PC-9 (cell line): ENCODE measurements around the gene PDCD4. TPM values are rescaled to one million over a fixed set of nuclear protein-coding genes. Genes with fewer than 3 reads are reported as not detected.
A peak's percentile ranks its signal among the peaks of the same experiment; 100 is the strongest.

Experiments used
- BruUV-seq: library from RNA; stranded (reverse); fragments of 400-500 nt; replicated peaks from 2 replicates; lab custom pipeline; 2021; lab: Mats Ljungman, UMichigan
- CTCF ChIA-PET: fragments of 300-600 bp; sonication (Branson Sonifier 250); formaldehyde crosslinking; loops from one replicate; lab custom pipeline; 2022; ENCODE audit warnings: antibody characterized with exemption; lab: Charles Lee
- POLR2A ChIA-PET: fragments of 300-600 bp; sonication (Branson Sonifier 250); formaldehyde crosslinking; loops from one replicate; lab custom pipeline; 2022; ENCODE audit warnings: antibody characterized with exemption; ENCODE audit not compliant: unreplicated experiment; lab: Charles Lee
- DNase-seq, 2 experiments: peaks; one replicate each; pipeline versions ENCODE4 v3.0.0 to v3.0.0-alpha.2; 2015 to 2022; ENCODE audit warnings: mixed read lengths in 1 of 2
- H2AFZ ChIP-seq: fragments of 200-600 bp; sonication (generic); 2 replicates; pipeline ENCODE4 v1.8.1; 2017; ENCODE audit warnings: antibody characterized with exemption
- H3F3A ChIP-seq: fragments of 200-600 bp; sonication (generic); 2 replicates; pipeline ENCODE4 v1.8.1; 2017; ENCODE audit warnings: antibody characterized with exemption, mild to moderate bottlenecking, low read depth; ENCODE audit not compliant: insufficient read depth
- H3K27ac ChIP-seq: fragments of 200-600 bp; sonication (generic); 2 replicates; pipeline ENCODE4 v1.6.1; 2016; ENCODE audit warnings: mixed run types
- H3K27me3 ChIP-seq: fragments of 200-600 bp; sonication (generic); 2 replicates; pipeline ENCODE4 v1.6.1; 2016; ENCODE audit warnings: low read depth, mixed run types; ENCODE audit not compliant: insufficient read depth
- H3K36me3 ChIP-seq: fragments of 200-600 bp; sonication (generic); 2 replicates; pipeline ENCODE4 v1.6.1; 2016; ENCODE audit warnings: low read depth, mixed run types
- H3K4me1 ChIP-seq: fragments of 200-600 bp; sonication (generic); replicated peaks from 2 replicates; pipeline ENCODE4 v1.6.1; 2016; ENCODE audit warnings: mixed run types; ENCODE audit not compliant: insufficient read depth
- H3K4me2 ChIP-seq: fragments of 200-600 bp; sonication (generic); 2 replicates; pipeline ENCODE4 v1.6.1; 2017; ENCODE audit warnings: mixed run types
- H3K4me3 ChIP-seq: fragments of 200-600 bp; sonication (generic); 2 replicates; pipeline ENCODE4 v1.6.1; 2016; ENCODE audit warnings: mixed run types
- H3K79me2 ChIP-seq: fragments of 200-600 bp; sonication (generic); 2 replicates; pipeline ENCODE4 v1.6.1; 2017; ENCODE audit warnings: low read depth, mixed run types
- H3K9me2 ChIP-seq: fragments of 200-600 bp; sonication (generic); 2 replicates; pipeline ENCODE4 v1.8.1; 2017; ENCODE audit warnings: mild to moderate bottlenecking; ENCODE audit not compliant: insufficient read depth
- H3K9me3 ChIP-seq: fragments of 200-600 bp; sonication (generic); 2 replicates; pipeline ENCODE4 v1.8.1; 2016; ENCODE audit warnings: low read depth; ENCODE audit not compliant: insufficient read depth
- H4K20me1 ChIP-seq: fragments of 200-600 bp; sonication (generic); 2 replicates; pipeline ENCODE4 v1.8.1; 2017; ENCODE audit not compliant: insufficient read depth
- EZH2 ChIP-seq: fragments of 200-600 bp; sonication (generic); IDR thresholded peaks from 2 replicates; pipeline ENCODE4 v1.8.0; 2017; ENCODE audit warnings: antibody characterized with exemption, low read depth
- intact Hi-C: fragments of 100-400 bp; cut with micrococcal nuclease; formaldehyde crosslinking; loops from one replicate; pipeline ENCODE4 v1.10.0; 2022; ENCODE audit not compliant: unreplicated experiment
- total RNA-seq: library from RNA; stranded (reverse); gene quantifications from 2 replicates; pipeline ENCODE4 v1.2.3, GENCODE V29; 2021
- TF ChIP-seq, protein P1 (sequence below): fragments of 200-600 bp; sonication (generic); conservative IDR thresholded peaks from 2 replicates; pipeline ENCODE4 v1.6.1; 2017; ENCODE audit warnings: mixed run types, antibody characterized with exemption, mild to moderate bottlenecking, moderate library complexity

Gene PDCD4
- total RNA-seq, 1 experiment from 2014 or later: 92.4 TPM

DNA sequence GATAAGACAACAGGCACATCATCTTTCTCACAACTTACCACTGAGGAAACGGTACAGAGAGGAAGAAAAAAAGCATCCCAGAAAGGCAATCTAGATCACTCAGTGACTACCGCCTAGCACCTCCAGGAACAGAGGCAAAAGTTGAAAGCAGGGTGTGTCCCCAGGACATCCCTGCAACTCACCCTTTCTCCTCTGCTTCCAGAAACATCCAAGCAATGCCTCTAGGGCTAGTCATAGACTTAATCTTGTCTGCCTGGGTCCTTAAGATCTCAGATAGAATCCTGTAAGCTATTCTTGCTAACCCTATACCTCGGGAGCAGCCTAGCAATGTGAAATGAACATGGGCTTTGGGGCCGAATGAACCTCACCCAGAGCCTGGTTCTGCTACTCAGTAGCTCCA, 18.8 kb upstream of the PDCD4 start:
- no peaks in the 10 kb centered on the region for H3K27me3 ChIP-seq
- H3K4me2 ChIP-seq: peak overlapping the region; percentile 37
- no peak overlapping the region for H3K4me3 ChIP-seq
- H3K9me3 ChIP-seq: no peaks in the 10 kb centered on the region
- DNase-seq: no peak
- no peak overlapping the region for H3K27ac ChIP-seq
- ChIA-PET POLR2A (no interaction called here), CTCF (no interaction called here)
- no peaks in the 10 kb centered on the region for H4K20me1 ChIP-seq
- no peaks in the 10 kb centered on the region for H3K36me3 ChIP-seq
- H3F3A ChIP-seq: 0 out of 2 replicates have a peak, but pooled peaks cover 8% of the 10 kb centered on the region
- TF ChIP-seq, protein P1, sequence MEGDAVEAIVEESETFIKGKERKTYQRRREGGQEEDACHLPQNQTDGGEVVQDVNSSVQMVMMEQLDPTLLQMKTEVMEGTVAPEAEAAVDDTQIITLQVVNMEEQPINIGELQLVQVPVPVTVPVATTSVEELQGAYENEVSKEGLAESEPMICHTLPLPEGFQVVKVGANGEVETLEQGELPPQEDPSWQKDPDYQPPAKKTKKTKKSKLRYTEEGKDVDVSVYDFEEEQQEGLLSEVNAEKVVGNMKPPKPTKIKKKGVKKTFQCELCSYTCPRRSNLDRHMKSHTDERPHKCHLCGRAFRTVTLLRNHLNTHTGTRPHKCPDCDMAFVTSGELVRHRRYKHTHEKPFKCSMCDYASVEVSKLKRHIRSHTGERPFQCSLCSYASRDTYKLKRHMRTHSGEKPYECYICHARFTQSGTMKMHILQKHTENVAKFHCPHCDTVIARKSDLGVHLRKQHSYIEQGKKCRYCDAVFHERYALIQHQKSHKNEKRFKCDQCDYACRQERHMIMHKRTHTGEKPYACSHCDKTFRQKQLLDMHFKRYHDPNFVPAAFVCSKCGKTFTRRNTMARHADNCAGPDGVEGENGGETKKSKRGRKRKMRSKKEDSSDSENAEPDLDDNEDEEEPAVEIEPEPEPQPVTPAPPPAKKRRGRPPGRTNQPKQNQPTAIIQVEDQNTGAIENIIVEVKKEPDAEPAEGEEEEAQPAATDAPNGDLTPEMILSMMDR: no peak
- no peak for TF ChIP-seq EZH2
- intact Hi-C loops: no loop called here
- H3K79me2 ChIP-seq: no peaks in the 10 kb centered on the region
- H3K9me2 ChIP-seq: no peaks in the 10 kb centered on the region
- no TSS peak for BruUV-seq
- H3K4me1 ChIP-seq: peaks cover 17% of the 10 kb centered on the region
- H2AFZ ChIP-seq: no peak overlapping the region

DNA sequence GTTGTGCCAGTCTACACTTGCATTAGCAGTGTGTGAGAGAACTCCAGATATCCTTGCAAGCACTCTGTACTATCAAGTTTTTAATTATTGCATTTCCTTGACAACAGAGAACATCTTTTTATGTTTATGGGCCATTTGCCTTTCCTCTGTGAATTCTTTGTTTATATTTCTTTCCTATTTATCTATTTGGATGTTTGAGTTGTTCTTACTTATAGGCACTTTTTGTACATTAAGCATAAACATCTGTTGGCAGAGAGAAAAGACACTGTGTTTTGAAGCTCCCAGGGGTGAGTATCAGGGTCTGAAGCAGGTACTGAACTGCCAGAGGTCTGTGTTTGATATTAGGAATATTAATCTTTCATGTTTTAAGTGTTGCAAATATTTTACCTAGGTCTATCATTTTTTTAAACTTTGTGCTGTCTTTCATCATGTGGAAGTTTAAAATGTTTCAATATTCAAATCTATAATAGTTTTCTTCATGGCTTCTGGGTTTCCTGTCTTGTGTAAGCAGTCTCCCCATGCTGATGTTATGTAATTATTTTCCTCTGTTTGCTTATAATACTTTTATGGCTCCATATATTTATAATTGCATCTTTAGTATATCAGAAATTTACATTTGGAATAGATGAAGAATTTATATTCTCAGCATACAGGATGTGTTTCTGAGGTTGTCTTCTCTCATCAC, 17.7 kb upstream of the PDCD4 start:
- H3K4me2 ChIP-seq: no peak overlapping the region
- 0 out of 2 replicates have a peak, but pooled peaks cover 8% of the 10 kb centered on the region for H3F3A ChIP-seq
- H3K9me3 ChIP-seq: no peaks in the 10 kb centered on the region
- H2AFZ ChIP-seq: no peak overlapping the region
- H4K20me1 ChIP-seq: no peaks in the 10 kb centered on the region
- H3K27me3 ChIP-seq: no peaks in the 10 kb centered on the region
- no peak for DNase-seq
- H3K4me3 ChIP-seq: no peak overlapping the region
- POLR2A ChIA-PET: no interaction called here
- intact Hi-C loops: no loop called here
- peaks cover 17% of the 10 kb centered on the region for H3K4me1 ChIP-seq
- no peak overlapping the region for H3K27ac ChIP-seq
- CTCF ChIA-PET: no interaction called here
- H3K79me2 ChIP-seq: no peaks in the 10 kb centered on the region
- TF ChIP-seq EZH2: no peak
- TF ChIP-seq, protein P1: no peak
- no TSS peak for BruUV-seq
- no peaks in the 10 kb centered on the region for H3K9me2 ChIP-seq
- H3K36me3 ChIP-seq: no peaks in the 10 kb centered on the region

DNA sequence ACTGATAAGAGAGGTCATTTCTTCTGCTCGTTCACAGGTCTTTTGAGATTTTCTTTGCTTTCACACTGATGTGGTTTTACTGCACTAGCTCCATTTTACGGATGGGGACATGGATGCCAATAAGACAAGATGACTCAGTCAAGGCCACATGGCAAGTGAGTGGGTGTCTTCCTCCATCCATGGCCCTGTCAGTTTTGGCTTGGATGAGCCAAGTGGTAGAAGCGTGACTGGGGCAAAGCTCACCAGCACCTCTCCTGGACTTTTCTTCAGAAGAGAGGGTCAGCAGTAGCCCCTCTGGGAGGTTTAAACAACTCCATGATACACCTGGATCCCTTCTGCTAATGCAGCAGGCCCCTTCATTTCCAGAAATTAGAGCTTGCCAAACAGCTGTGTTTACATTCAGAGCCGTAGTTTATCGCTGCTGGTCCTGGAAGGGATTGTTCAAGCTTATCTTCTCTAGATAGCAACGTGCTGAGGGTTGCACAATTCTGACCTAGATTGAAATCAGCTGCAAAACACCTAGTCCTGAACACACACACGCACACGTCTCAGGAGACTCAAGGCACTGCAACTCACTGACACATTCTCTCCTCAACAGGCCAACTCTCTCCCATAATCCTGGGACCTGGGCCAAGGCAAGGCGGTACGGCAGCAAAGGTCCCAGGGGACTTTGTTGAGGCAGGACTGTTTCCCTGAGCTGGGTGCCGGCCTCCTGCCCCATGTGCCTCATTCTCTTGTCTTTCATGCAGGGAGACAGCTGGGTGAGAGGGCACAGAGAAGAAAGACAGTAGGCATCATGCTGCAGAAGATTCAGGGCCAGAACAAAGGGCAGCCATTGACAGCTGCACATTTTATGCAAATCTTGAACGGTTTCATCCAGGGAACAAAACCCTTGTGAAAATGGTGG, 14.2 kb upstream of the PDCD4 start:
- Histone ChIP-seq H3K36me3 (no peaks in the 10 kb centered on the region), H4K20me1 (no peaks in the 10 kb centered on the region), H3F3A (0 out of 2 replicates have a peak, but pooled peaks cover 2% of the 10 kb centered on the region), H3K9me3 (no peaks in the 10 kb centered on the region), H3K4me2 (no peak overlapping the region), H3K9me2 (no peaks in the 10 kb centered on the region), H3K79me2 (no peaks in the 10 kb centered on the region), H3K4me1 (peaks cover 8% of the 10 kb centered on the region), H2AFZ (no peak overlapping the region), H3K27me3 (no peaks in the 10 kb centered on the region), H3K4me3 (no peak overlapping the region), H3K27ac (no peak overlapping the region)
- intact Hi-C loops: no loop called here
- TF ChIP-seq EZH2: no peak
- TF ChIP-seq, protein P1: no peak
- no TSS peak for BruUV-seq
- CTCF ChIA-PET: no interaction called here
- DNase-seq: peak in 1 of 2 experiments; percentile 47
- POLR2A ChIA-PET: no interaction called here
